Raji (cell line): ENCODE measurements around the gene TENM3.

Source experiments
- POLR2A ChIP-seq: IDR thresholded peaks from 2 replicates; pipeline ENCODE4 v1.6.1; 2011; ENCODE audit warnings: low read depth, low read length, control low read depth; ENCODE audit not compliant: insufficient read depth

Gene TENM3

GRCh38 chr4:182449186-182449929, 206.2 kb downstream of the TENM3 start:
- no peak for TF ChIP-seq POLR2A

DNA sequence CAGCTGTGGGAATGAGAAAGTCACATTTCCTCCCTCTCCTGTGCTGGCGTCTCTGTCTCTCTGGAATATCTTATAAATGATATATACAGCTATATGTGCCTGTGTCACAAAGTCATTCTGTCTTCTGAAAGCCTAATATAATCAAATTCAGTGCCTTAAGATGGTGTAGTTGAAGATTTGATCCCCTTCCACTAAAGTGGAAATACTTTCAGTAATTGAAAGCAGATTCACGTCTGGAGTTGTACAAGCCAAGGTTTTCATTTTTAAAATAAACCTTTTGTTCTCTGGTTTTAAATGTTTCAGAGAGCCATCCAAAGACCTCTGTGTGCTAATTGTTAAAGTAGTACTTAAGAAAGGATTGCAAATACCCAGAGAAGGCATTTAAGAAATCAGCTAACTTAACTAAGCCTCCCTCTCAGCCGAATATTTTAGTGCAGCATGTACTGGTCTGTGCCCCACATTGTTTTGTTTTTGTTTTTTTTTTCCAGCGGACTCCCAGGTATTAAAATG, 206.8 kb downstream of the TENM3 start:
- TF ChIP-seq POLR2A = no peak

- TF ChIP-seq POLR2A = no peak
These were observed 208.2 kb downstream of the TENM3 start for GRCh38 chr4:182451441-182451840.

DNA sequence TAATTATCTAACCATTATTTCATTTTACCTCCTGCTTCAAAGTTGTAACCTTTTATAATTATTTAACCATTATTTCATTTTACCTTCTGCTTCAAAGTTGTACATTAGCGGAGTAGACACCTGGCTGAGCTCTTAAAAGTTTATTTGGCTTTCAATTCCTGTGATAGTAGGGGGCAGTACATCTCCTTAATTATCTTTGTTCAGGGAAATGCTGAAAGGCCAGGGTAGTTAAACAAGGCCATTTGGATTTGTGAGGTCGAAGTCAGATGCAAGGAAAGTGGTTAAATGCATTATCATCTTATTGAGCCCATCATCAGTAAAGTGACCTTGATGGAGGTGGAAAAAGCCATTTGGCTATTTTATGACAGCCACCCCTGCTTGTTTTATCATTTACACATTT, 210.6 kb downstream of the TENM3 start:
- no peak for TF ChIP-seq POLR2A

GRCh38 chr4:182454440-182455013, 211.3 kb downstream of the TENM3 start:
- TF ChIP-seq POLR2A = no peak

- no peak for TF ChIP-seq POLR2A
These were observed 221.9 kb downstream of the TENM3 start for GRCh38 chr4:182465114-182465513.

GRCh38 chr4:182465979-182466378, 222.8 kb downstream of the TENM3 start:
- TF ChIP-seq POLR2A = no peak

- TF ChIP-seq POLR2A = no peak
These were observed 227.0 kb downstream of the TENM3 start for GRCh38 chr4:182470215-182470614.

DNA sequence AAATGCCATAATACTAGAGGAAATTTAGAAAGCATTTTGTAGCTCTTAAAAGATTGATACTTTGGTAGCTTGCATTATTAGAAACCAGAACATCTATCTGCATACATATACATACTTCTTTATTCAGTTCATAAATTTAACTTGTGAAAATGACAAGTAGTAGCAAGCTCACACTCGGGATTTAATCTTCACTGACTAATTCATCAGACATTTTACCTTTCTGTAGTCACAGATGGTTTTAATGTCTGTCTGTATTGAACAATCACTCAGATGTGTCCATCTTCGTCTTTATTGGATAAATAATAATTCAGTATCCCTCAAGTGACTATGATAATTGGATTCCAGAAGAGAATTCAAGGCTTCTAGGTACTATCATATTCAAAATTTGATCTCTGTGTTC, 232.3 kb downstream of the TENM3 start:
- no peak for TF ChIP-seq POLR2A

DNA sequence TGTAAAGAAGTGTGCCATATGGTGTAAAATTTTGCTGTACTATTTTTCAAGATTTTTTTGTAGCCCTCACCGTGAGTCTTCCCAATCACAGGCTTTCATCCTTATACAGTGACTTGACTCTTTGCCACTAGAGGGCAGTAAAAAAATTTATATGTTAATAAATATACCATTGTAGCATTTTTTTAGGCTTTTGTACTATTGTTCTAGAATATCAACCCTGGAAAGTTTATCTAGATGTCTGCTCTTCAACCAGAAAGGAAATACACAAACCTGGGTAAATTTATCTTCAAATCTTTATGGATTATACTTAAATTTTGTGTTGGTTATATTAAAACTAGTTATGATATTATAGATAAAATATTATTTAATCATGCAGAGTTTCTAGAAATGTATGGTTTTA, 235.3 kb downstream of the TENM3 start:
- no peak for TF ChIP-seq POLR2A

- no peak for TF ChIP-seq POLR2A
These were observed 240.5 kb downstream of the TENM3 start for GRCh38 chr4:182483685-182484084.

- TF ChIP-seq POLR2A = no peak
These were observed 243.7 kb downstream of the TENM3 start for GRCh38 chr4:182486881-182487280.

DNA sequence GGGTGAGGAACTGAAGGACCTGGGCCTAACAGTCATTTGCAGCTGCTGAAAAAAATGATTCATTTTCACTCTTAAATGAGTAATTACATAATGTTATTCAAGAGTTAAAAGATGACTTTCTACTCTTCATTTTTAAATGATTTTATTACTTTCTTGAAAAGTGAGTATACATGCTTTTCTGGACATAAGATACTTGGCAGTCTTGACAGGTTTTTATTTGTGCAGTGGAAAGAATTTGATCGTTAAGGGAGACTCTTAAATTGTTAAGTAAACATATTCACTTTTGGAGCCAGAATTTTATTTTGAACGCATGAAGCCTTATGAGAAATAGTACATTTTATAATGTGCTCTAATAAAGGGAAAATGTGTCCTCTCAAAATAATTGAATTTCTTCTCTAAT, 245.7 kb downstream of the TENM3 start:
- TF ChIP-seq POLR2A = no peak

DNA sequence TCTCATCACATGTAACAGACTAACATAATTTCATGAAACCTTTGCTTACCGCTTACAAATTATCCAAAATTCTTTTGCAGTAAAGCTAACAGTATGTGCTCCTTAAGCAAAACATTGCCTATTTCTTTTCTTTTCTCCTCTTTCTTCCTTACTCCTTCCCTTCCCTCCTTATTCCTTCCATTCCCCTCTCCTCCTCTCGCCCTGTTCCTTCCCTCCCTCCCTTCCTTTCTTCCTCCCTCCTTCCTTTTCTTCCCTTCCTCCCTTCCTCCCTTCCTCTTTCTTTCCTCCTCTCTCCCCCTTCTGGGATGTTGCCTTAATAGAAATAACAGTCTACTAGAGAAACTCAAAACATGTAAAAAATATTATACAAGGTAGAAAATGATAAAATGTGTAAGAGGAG, 246.4 kb downstream of the TENM3 start:
- TF ChIP-seq POLR2A = no peak

- no peak for TF ChIP-seq POLR2A
These were observed 248.5 kb downstream of the TENM3 start for GRCh38 chr4:182491719-182492118.

GRCh38 chr4:182492423-182492822, 249.2 kb downstream of the TENM3 start:
- TF ChIP-seq POLR2A = no peak

GRCh38 chr4:182493377-182493776, 250.2 kb downstream of the TENM3 start:
- TF ChIP-seq POLR2A = no peak
